G401 (cell line): ENCODE data around the gene CHMP4B. TPM values are rescaled to one million over a fixed set of nuclear protein-coding genes. Genes with fewer than 3 reads are reported as not detected.
A peak's percentile ranks its signal among the peaks of the same experiment; 100 is the strongest.

Experiments
- DNase-seq: peaks from one replicate; pipeline ENCODE4 v3.0.0-alpha.2; 2015; ENCODE audit warnings: low spot score
- in situ Hi-C: cut with HindIII; loops from 2 replicates; pipeline ENCODE4 v1.10.0; 2016; ENCODE audit warnings: low sequenced_read_pairs, mixed read lengths
- total RNA-seq: library from RNA; depleted of rRNA; stranded (reverse); fragments of >200 nt; shearing (Covaris generic); gene quantifications from 2 replicates; pipeline ENCODE4 v1.2.3, GENCODE V29; 2014

The CHMP4B gene
- total RNA-seq, 1 experiment from 2014 or later = 87.4 TPM

GRCh38 chr20:33875055-33875454, 63.9 kb downstream of the CHMP4B start:
- in situ Hi-C loops = no loop called here
- no peak for DNase-seq

DNA sequence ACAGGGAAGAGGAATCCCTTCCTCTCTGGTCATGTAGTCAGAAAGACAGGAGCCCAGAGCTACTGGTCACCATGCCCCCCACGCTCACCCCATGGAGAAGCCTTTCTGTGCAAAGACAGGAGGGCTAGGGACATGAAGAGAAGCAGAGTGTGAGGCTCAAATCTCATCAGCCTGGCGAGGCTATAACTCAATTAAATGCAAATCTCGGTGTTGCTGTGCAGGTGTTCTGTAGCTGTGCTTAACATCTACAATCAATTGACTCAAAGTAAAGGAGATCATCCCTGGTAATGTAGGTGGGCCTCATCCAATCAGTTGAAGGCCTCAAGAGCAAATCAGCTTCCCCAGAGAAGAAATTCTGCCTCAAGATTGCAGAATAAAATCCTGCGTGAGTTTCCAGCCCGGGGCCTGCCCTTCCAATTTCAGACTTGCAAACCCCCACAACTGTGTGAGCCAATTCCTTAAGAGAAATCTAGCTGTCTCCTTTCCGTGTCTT, 64.4 kb downstream of the CHMP4B start:
- in situ Hi-C loops = no loop called here
- DNase-seq = no peak

DNA sequence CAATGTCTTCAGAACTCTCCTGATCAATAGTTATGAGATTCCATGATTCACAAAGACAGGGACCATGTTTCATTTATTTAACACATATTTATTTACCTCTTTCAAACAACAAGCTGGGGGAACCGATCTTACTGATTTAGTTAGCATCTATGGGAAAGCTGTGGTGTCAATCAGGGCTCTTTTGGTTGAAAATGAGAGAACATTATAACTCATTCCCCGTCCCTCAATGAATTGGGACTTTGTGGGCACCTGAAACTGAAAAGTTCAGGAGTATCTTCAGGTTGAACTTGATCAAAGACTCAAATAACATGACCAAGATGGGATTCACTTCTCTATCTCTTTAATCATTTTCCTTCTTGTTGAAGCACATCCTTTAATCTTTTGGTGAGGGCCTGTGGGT, 67.4 kb downstream of the CHMP4B start:
- in situ Hi-C loops = no loop called here
- no peak for DNase-seq

GRCh38 chr20:33880396-33880795, 69.2 kb downstream of the CHMP4B start:
- no peak for DNase-seq
- in situ Hi-C loops = no loop called here

DNA sequence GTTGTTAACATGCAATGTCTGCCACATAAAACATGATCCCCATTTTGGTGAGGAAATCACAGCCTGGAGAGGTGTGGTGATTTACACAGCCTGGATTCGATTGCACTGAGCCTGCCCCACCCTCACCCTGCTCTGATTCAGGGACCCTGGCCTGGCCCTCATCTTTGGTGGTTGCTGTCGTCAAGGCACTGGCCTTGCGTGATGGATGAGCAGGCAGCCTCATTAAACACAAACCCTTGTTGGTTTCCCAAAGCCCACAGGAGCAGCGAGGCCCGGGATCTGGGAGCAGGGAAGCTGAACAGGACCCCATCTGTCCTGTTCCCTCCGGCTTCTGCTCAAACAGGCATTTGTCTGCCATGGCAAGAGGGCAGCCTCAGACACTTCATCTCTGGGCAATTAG, 70.8 kb downstream of the CHMP4B start:
- no peak for DNase-seq
- in situ Hi-C loops = no loop called here

DNA sequence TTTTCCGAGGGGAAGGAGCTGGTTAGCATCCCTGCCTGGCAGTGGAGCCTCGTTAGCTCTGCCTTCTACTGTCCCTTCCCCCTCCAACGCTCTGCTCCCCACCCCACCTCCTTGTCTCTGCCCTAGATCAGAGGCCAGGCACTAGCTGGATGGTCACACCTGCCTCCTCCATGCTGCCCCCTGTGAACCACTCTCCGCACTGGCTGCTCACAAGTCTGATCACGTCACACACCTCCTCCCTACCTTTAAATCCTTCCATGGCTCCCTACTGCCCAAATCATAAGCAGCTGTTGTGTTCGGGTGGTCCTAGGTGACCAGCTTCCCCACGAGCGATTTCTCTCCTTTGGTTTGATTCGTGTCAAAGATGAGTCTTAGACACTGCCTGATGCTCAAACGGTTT, 71.3 kb downstream of the CHMP4B start:
- in situ Hi-C loops = no loop called here
- no peak for DNase-seq

DNA sequence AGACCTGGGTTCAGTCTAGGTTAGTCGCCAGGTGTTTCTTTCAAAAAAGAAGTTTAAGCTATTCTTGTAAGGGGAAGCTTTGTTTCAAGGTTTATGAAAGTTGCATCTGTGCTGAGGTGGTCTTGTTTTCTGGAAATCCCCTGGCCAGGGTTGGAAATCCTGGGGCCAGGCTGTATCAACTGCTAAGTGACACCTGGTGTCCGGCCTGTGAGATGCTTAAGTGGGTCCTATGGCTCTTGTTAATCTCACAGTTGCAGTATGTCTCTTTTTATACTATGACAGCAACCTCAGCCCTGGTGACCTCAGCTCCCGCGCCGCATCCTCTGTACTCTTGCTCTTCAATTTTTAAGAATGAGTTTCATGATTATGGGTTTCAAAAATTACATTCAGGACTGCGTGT, 72.0 kb downstream of the CHMP4B start:
- DNase-seq = no peak
- in situ Hi-C loops = no loop called here

DNA sequence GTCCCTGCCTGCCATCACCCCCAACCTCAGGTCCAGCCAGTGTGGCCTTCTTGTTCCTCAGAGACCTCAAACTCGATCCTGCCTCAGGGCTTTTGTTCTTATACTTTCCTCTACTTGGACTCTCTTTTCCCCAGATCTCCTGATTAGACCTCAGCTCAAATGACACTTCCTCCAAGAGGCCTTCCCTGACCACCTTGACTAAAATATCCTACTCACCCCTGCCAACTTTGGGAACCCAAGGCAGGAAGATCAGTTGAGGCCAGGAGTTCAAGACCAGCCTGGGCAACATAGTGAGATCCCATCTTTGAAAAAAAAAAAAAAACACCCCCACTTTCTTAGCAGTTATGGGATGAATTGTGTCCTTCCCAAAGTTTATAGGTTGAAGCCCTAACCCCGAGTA, 73.5 kb downstream of the CHMP4B start:
- in situ Hi-C loops = no loop called here
- no peak for DNase-seq

DNA sequence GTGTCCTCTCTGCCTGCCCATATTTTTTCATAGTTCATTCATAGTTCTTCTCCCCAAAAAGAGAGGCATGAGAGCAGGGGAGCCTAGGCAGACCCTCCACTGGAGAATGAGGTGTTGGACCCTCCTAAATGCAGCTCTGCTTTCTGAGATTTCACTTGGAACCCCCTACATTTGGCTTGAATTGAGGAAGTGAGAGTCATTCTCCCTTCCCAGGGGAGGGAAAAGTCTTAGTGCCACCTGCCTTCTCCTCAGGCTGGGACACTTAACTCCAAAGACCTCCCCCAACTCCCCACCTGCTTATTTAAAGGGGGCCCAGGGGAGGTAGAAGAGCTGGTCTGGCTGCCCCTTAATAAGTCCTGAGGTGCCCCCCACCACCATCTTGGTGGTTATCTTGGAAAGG, 78.2 kb downstream of the CHMP4B start:
- DNase-seq = no peak
- in situ Hi-C loops = no loop called here

GRCh38 chr20:33890557-33890956, 79.4 kb downstream of the CHMP4B start:
- in situ Hi-C loops = no loop called here
- DNase-seq = no peak

DNA sequence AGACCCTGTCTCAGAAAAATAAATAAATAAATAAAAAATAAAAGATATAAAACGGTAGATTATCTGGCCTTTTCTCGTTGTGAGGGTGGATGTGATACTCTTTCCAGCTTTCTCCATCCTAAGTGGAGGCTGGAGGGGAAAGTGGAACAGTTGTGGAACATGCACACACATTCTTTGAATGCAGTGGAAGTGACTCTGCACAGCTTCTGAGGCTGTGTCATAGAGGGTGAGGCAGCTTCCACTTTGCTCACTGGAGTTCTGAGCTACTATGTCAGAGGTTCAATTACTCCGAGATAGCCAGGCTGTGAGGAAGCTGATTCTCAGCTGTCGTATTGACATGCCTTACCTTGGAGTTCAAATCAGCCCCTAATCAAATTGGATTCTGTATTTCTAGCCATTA, 82.2 kb downstream of the CHMP4B start:
- DNase-seq = no peak
- in situ Hi-C loops = no loop called here

GRCh38 chr20:33894798-33895197, 83.7 kb downstream of the CHMP4B start:
- in situ Hi-C loops = no loop called here
- DNase-seq = no peak

DNA sequence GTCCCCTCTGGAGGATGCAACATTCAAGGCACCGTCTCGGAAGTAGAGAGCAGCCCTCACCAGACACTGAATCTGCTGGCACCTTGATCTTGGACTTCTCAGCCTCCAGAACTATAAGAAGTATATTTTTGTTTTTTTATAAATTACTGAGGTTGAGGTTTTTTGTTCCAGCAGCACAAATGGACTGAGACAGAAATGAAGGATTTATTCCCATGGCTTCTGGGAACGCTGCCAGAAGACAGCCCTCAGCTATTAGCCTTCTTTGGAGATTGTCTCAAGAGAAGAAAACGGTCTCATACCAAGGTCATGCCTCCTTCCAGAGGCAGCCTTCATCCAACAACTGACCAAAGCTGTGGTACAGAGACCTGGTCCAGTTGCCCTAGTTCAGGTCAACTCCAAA, 85.4 kb downstream of the CHMP4B start:
- peak; percentile 2 for DNase-seq
- in situ Hi-C loops = no loop called here

DNA sequence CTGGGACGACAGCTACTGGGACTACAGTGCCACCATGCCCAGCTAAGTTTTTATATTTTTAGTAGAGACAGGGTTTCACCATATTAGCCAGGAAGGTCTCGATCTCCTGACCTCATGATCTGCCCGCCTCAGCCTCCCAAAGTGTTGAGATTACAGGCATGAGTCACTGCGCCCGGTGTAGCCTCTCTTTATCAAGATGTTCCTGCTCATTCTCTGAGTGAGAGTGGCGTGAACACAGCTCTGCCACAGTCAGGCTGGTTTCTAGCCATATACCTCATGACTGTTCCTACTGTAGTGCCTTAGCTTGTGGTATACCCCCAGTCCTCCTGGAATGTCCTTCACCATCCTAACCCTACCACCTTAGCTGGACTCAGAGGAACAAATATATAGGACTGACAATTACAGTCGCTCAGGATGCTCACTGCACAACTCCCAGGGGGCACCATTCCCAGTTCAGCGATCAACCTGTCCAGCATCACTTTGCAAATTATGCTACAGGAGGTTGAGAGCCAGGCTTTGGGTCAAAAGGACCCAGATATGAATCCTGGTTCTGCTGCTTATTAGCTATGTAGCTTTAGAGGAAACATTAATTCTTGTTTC, 86.3 kb downstream of the CHMP4B start:
- DNase-seq = no peak
- in situ Hi-C loops = no loop called here

- in situ Hi-C loops = no loop called here
- no peak for DNase-seq
Observed at GRCh38 chr20:33899106-33899505, 88.0 kb downstream of the CHMP4B start.

- in situ Hi-C loops = no loop called here
Observed at GRCh38 chr20:33900521-33901131, 89.5 kb downstream of the CHMP4B start.

GRCh38 chr20:33901132-33901523, 90.0 kb downstream of the CHMP4B start:
- in situ Hi-C loops = no loop called here
- no peak for DNase-seq

More at GRCh38 chr20:33900521-33901131, 89.5 kb downstream of the CHMP4B start:
- DNase-seq = no peak

- in situ Hi-C loops = no loop called here
- DNase-seq = no peak
Observed at GRCh38 chr20:33902011-33902410, 90.9 kb downstream of the CHMP4B start.
